ENCODE data around the gene CBFB. TPM values are rescaled to one million over a fixed set of nuclear protein-coding genes. Genes with fewer than 3 reads are reported as not detected.

The CBFB gene
- total RNA-seq, 2 experiments from 2014 or later: 58.8 to 59.6 TPM

- Mint-ChIP-seq H3K4me1 (ENCODE audit: low read depth) (peaks cover 6% of the 10 kb centered on the region), H3K36me3 (ENCODE audit: low read depth) (peaks cover 40% of the 10 kb centered on the region), H3K27ac (no peak overlapping the region), H3K27me3 (no peaks in the 10 kb centered on the region), H3K9me3 (no peaks in the 10 kb centered on the region), H3K4me3 (no peak overlapping the region)
- Histone ChIP-seq H3K27me3 (ENCODE audit: control insufficient read depth in 1 of 2, insufficient read depth in 2 of 2, low read length in 2 of 2) (no peaks in the 10 kb centered on the region), H3K27ac (ENCODE audit: low read depth in 1 of 2, low read length in 2 of 2) (no peak overlapping the region), H3K4me1 (ENCODE audit: insufficient read depth, low read length) (no peaks in the 10 kb centered on the region), H3K36me3 (ENCODE audit: insufficient read depth, low read length) (peaks cover 5% of the 10 kb centered on the region), H3K9me3 (ENCODE audit: control insufficient read depth in 1 of 2, insufficient read depth in 1 of 2, low read length in 2 of 2) (no peaks in the 10 kb centered on the region), H3K4me3 (ENCODE audit: low read length) (no peak overlapping the region)
- no peak for DNase-seq
- intact Hi-C loops (cut with DNase I, micrococcal nuclease): no loop called here
- ChIA-PET CTCF (no interaction called here), POLR2A (no interaction called here)
- TF ChIP-seq, protein P1, sequence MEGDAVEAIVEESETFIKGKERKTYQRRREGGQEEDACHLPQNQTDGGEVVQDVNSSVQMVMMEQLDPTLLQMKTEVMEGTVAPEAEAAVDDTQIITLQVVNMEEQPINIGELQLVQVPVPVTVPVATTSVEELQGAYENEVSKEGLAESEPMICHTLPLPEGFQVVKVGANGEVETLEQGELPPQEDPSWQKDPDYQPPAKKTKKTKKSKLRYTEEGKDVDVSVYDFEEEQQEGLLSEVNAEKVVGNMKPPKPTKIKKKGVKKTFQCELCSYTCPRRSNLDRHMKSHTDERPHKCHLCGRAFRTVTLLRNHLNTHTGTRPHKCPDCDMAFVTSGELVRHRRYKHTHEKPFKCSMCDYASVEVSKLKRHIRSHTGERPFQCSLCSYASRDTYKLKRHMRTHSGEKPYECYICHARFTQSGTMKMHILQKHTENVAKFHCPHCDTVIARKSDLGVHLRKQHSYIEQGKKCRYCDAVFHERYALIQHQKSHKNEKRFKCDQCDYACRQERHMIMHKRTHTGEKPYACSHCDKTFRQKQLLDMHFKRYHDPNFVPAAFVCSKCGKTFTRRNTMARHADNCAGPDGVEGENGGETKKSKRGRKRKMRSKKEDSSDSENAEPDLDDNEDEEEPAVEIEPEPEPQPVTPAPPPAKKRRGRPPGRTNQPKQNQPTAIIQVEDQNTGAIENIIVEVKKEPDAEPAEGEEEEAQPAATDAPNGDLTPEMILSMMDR (IDR thresholded peaks at IDR 0.05): no peak
- no peak for ATAC-seq (ENCODE audit: poor library complexity)
Measured at GRCh38 chr16:67087803-67088202, 58.9 kb downstream of the CBFB start.

DNA sequence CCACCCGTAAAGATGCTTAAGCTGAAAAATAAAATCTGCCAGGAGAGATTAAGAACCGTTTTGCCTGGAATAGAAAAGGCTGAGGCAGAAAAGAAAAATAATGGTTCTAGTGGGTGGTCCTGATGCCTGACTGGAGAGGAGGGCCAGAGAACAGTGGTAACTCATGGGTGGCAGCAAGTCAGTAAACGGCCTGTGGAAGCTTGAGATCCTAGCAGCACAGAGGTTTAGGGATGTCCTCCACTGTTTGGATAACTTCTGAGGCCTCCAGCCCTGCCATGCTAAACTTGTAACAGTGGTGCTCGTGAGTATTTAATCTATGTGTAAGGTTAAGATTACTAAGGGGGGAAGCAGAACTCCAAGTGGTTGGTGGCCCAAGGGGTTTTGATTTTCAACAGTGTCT lies 59.6 kb downstream of the CBFB start:
- ChIA-PET CTCF (no interaction called here), POLR2A (no interaction called here)
- DNase-seq (no peak), ATAC-seq (ENCODE audit: poor library complexity) (no peak)
- H3K27ac ChIP-seq (ENCODE audit: low read depth in 1 of 2, low read length in 2 of 2): no peak overlapping the region
- H3K27ac Mint-ChIP-seq: no peak overlapping the region
- peaks cover 6% of the 10 kb centered on the region for H3K36me3 ChIP-seq (ENCODE audit: insufficient read depth, low read length)
- no peaks in the 10 kb centered on the region for H3K9me3 ChIP-seq (ENCODE audit: control insufficient read depth in 1 of 2, insufficient read depth in 1 of 2, low read length in 2 of 2)
- H3K27me3 Mint-ChIP-seq: no peaks in the 10 kb centered on the region
- TF ChIP-seq, protein P1 (IDR thresholded peaks at IDR 0.05): no peak
- peaks cover 6% of the 10 kb centered on the region for H3K4me1 Mint-ChIP-seq (ENCODE audit: low read depth)
- H3K36me3 Mint-ChIP-seq (ENCODE audit: low read depth): peaks cover 44% of the 10 kb centered on the region
- no peaks in the 10 kb centered on the region for H3K4me1 ChIP-seq (ENCODE audit: insufficient read depth, low read length)
- no peak overlapping the region for H3K4me3 ChIP-seq (ENCODE audit: low read length)
- intact Hi-C loops (cut with DNase I, micrococcal nuclease): no loop called here
- H3K27me3 ChIP-seq (ENCODE audit: control insufficient read depth in 1 of 2, insufficient read depth in 2 of 2, low read length in 2 of 2): no peaks in the 10 kb centered on the region
- no peaks in the 10 kb centered on the region for H3K9me3 Mint-ChIP-seq
- H3K4me3 Mint-ChIP-seq: no peak overlapping the region

DNA sequence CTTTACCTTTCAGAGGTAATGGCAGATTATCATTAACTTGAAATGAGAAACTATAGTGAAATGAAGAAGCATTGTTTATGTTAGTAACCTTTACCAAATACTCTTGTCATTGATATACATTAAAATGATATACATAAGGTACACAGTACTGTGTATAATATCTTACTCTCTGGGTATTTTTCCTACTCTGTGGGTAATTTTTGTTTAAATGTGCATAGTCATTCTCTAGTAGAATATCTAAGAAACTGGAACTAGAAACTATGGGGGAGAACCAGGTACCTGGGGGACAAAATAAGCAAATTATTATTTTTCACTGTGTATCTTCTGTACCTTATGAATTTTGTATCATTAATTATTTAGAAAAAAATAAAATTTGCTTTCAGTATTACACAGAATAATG lies 60.2 kb downstream of the CBFB start:
- H3K4me1 Mint-ChIP-seq (ENCODE audit: low read depth): peaks cover 6% of the 10 kb centered on the region
- peaks cover 49% of the 10 kb centered on the region for H3K36me3 Mint-ChIP-seq (ENCODE audit: low read depth)
- no peaks in the 10 kb centered on the region for H3K9me3 Mint-ChIP-seq
- H3K27ac ChIP-seq (ENCODE audit: low read depth in 1 of 2, low read length in 2 of 2): no peak overlapping the region
- H3K4me3 ChIP-seq (ENCODE audit: low read length): no peak overlapping the region
- DNase-seq (no peak), ATAC-seq (ENCODE audit: poor library complexity) (no peak)
- H3K4me1 ChIP-seq (ENCODE audit: insufficient read depth, low read length): no peaks in the 10 kb centered on the region
- intact Hi-C loops (cut with DNase I, micrococcal nuclease): no loop called here
- TF ChIP-seq, protein P1 (IDR thresholded peaks at IDR 0.05): no peak
- CTCF ChIA-PET: no interaction called here
- H3K27ac Mint-ChIP-seq: no peak overlapping the region
- peaks cover 6% of the 10 kb centered on the region for H3K36me3 ChIP-seq (ENCODE audit: insufficient read depth, low read length)
- H3K27me3 ChIP-seq (ENCODE audit: control insufficient read depth in 1 of 2, insufficient read depth in 2 of 2, low read length in 2 of 2): no peaks in the 10 kb centered on the region
- no peaks in the 10 kb centered on the region for H3K27me3 Mint-ChIP-seq
- POLR2A ChIA-PET: no interaction called here
- no peak overlapping the region for H3K4me3 Mint-ChIP-seq
- no peaks in the 10 kb centered on the region for H3K9me3 ChIP-seq (ENCODE audit: control insufficient read depth in 1 of 2, insufficient read depth in 1 of 2, low read length in 2 of 2)

Measured in CD4-positive, alpha-beta T cell (primary cell).